ENCODE results near the gene NRG2.

NRG2 gene

DNA sequence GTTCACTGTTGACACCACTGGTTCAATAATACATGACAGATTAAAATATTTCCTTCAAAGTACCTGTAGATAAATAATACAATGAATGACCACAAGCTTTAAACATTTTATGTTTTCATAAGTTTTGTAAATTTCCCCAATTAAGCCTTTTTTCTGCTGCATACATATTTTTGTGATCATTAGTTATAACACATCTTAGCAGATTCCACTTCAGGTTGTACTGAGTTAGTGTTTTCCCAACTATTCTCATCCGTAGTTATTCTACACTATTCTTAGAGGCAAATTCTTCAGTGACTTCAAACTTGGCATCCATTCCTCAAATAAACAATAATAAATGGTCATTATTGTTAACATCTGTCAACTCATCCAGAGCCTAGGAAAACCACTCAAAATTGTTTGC lies 100.9 kb downstream of the NRG2 start:
- no peak for DNase-seq (ENCODE audit: low read depth)

DNA sequence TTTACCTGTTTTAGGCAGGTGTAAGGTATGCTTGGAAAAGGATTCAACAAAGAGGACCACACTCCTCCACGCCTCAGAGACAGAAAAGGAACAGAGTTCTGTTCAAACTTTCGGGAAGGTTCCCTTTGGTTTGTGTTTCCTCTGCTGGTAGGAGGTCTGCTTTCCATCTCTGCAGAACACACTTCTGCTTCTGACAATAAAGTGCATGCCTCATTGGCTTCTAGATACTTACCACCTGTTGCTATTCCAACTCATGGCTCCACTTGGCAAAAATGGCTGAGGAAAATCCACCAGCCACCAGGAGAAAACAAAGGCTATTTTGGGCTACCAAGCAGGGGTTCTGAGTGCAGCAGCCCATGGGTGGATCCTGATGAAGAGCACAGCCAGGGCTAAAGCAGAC lies 112.7 kb downstream of the NRG2 start:
- no peak for DNase-seq (ENCODE audit: low read depth)

DNA sequence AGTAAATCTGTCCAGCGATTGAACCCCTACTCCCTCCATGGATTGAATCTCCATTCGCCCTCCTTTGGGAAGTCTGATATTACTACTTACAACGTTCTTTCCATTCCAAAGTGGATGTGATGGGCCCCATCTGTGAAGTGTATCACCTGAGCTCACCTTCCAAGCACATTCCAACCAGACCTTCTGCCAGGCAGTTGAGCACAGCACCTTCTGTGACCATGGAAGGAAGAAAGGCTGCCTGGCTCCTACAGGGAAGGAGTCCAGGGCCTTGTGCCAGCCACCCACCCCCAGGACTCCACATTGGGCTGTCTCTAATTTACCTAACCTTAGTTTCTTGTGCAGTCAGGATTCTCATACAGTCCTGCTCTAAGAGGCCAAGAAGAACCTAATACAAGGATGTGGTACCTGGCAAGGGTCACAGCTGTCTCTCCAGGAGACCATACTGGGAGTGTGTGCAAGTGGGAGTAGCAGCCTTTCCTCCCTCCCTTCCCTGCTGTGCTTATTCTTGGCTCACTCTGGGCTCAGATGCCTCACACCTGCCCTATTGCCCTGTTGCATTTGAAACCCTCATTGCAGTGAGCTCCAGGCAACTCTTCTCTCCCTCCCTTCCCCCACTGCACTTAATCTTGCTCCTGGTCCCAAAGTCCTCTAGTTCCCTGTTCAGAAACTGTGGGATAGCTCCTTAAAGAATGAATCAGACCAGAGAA lies 116.1 kb downstream of the NRG2 start:
- DNase-seq (ENCODE audit: low read depth) = no peak

DNA sequence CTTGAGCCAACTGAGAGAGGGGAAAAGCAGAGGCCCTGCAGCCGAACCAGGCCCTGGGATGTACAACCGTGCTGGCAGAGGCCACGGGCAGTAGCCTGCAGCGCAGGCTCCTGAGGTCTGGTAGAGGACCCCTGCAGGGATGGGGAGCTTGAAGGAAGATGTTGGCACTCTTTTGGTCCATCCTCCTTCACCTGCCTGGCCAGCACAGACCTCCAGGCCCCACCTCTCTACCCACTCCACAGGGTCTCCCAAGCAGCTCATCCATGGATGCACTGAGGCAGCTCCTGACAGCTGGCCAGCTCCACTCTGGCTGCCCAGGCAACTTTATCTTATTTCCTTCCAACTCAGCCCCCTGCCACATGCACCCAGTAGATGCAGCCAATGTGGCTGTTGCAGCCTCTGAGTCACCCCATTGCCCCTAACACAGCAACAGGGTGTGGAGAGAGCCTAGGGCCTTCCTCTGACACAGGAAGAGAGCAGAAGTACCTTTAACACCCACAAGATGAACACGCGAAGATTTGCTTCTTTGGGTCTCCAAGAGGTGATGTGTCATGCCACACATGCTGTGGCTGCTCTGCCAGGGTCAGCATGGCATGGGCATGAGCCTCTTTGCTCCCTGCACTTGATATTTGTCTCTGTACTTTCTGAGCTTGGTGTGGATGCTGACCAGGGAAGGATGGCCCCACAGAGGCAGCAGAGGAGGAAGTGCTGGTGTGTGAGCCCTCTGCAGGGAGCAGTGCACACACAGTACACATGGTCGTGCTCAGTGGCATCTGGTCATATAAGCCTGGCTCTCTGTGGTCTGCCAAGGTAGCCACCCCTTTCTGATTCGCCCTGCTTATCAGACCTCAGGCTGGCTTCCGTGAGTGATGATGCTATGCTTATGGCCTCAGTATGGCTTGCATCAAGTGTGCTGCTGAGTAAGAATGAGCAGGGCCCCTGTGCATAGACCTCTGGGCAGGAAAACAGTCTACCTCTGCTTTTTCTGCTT lies 117.2 kb downstream of the NRG2 start:
- DNase-seq (ENCODE audit: low read depth) = no peak

DNA sequence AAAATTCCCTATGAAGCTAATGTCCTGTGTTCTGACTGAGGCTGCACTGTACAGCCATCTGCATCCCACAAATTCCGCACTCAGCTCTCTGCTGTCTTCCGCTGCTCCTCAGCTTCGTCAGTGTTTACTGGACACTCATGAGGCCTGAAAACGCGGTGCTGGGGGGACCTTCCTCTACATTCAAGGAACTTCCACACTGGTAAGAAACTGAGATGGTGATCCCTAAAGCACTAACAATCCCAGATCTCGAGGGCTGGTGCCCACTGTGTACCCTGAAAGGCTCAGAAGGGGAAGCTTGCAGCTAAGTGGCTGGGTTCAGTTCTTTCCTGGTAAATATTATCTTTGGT lies 117.9 kb downstream of the NRG2 start:
- no peak for DNase-seq (ENCODE audit: low read depth)

DNA sequence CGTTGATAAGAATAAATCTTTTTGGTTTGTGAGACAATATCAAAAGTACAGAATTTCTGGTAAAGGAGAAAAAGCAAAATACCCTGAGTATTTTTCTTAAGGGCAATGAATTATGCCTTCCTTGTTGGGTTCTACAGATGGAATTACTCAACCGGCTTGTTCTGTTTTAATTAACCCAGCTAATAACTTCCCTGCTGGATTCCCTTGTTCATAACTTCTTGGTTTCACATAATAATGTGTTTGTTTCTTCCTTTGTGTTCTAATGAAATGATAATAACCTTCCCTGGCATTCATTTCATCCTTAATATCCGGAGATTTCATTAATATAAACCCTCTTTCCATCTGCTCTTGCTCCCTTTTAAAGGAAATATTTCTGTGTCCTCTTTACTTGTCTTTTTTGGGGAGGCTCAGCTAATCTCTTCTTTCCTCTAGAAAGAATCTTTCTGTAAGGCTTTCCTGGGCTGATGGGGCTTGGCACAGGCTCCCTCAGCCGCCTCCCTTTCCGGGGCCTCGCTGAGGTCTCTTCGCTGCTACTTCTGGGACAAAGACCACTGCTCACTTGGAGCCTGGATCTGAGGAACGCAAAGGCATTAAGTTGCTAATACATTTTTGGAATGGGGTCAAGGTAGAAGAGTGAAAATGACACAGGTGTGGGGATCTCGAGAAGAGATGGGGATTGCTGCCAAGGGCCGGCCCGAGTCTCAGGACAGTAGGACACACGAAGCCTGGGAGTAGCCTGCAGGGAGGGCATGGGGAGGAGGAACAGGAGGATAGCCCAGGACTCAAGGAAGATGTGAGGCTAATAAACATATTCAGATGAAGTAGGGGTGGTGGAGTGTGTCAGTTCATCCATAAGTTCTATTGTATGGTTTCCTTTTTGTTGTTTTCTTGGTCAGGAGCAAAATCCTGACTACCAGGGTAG lies 118.5 kb downstream of the NRG2 start:
- no peak for DNase-seq (ENCODE audit: low read depth)

DNA sequence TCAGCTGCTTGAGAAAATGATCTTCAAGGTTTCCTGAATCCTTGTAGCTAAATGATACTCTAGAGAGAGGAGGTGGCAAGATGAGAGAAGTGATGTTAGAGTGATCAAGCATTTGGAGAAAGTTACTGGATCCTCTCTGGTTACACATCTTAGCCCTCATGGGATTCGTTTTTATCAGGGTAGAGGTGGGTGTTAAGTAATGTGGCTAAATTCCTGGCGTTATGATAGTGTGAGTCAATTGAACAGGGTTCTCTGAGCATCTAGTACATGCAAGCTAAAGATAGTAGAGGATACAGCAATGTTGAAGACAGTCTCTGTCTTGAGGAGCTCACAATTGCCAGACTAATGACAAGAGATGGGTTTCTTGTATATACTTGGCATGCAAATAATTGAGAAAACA lies 123.8 kb downstream of the NRG2 start:
- no peak for DNase-seq (ENCODE audit: low read depth)

DNA sequence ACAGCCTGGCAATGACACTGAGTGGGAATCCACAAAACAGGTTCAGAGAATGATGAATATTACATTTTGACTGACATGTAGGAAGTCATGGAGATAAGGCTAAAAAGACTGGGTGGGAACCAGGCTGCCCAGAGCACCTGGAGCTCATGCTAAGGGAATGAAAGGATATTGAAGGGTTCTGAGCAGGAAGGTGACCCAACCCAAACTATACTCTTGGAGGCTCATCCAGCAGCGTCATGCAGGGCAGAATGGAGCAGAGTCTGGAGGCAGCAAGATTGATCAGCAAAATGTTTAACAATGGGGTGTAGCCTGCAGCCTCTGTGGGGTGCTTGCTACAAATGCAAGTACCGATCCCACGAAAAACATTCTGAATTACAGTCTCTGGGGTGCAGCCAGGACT lies 127.3 kb downstream of the NRG2 start:
- DNase-seq (ENCODE audit: low read depth) = no peak

DNA sequence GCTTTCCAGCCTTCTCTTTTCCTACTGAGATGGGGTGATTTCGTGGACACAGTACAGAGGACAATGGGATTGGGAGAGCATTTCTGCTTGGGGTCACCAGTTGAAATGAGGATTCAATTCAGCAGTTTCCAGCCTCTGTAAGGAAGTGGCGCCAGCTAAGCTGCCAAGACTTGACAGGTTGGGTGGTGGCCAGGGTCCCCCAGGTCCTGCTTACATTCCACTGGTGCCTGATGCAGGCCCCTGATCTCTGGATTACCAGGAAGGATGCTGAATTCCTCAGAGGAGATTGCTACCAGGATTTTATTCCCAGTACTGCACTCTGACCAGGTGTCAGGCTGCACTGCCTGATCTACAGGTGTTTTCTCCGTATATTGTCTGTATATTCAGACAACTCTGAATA lies 127.8 kb downstream of the NRG2 start:
- DNase-seq (ENCODE audit: low read depth) = no peak

DNA sequence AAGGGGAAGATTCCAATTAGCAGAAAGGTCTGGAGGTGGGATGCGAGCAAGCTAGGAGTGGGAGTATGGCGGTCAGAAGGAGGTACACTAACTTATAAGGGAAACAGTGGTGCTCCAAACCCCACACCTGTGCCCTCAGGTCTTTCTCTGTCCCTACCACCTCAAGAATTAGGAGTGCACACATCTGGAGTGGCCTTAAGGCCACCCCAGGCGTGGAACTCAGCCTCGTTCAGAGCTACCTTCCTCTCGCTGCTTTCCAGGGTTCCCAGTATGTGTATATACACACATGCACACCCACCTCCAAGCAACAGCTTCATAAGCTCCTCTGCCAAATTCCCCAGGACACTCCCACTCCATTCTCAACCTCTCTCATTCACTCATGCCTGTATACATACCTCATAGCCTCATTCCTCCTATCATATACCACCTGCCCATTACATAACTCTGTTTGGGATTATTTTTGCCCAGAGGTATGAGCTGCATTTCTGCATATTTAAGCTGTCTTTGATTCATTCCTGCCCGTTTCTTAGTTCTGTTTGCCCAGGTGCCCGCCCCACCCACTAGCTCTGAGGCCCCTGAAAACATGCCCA lies 128.8 kb downstream of the NRG2 start:
- DNase-seq (ENCODE audit: low read depth) = no peak

DNA sequence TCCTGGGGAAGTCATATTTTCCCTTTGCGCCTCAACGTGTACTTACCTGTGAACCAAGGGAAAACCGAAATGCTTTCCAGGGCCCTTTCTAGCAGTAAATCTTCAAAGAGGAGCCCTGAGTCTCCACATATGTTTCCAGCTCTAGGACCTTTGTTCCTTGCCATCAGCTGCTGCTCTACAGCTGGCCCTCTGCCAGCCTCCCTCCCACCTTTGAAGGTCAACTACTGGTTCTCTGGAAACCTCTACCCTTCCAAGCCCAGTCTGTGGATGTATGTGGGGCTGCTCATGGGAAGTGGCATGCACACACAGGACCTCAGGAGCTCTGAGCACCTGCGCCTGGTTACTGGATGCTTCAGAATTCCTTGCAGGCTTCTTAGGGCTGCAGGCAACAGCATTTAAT lies 130.3 kb downstream of the NRG2 start:
- DNase-seq (ENCODE audit: low read depth) = no peak

DNA sequence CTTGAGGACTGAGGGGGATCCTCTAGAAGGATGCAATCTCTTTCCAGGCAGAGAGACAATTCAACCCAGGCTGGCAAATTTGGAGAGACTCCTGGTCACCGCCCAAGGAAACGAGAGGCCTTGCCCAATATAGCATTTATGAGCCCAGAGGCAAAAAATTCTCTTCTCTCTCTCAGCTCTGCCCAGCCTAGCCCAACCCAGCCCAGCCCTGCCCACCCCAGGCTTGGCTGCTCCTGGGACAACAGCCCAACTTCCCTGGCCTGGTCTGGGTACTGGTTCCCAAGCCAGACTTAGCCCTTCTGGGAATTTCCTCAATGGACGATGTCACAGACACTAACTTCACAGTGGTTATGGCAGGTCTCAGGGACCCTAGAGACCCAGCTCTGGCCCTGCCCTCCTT lies 130.9 kb downstream of the NRG2 start:
- no peak for DNase-seq (ENCODE audit: low read depth)

DNA sequence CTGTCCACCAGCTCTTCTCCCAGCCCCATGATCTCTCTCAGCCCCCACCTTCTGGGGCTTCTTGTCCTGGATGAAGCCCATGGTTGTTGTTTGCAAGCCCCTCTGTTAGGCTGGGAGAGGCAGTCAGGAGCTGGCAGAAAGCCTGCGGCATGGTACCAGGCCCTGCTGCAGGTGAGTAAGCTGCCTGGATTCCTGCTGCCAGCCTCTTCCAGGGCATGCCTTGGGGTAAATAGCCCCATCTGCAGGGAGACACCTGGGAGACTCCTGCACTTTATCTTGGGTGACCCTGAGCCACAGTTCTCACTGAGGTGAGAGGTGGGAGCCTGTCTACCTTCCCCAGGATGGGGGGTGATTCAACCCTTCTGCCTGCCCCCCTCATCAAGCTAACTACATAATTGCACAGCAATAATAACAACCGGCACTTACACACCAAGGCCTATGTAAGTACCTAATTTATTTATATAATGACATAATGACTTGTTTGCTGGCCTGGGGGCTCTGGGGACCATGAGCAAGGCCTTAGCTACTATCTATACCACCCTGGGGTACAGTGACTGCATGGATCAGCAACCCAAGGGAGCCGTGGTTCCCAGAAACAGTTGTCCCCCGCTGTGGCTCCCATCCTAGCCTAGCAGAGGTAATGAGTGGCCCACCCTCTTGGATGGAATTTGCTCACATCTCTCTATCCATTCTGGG lies 131.5 kb downstream of the NRG2 start:
- no peak for DNase-seq (ENCODE audit: low read depth)

DNA sequence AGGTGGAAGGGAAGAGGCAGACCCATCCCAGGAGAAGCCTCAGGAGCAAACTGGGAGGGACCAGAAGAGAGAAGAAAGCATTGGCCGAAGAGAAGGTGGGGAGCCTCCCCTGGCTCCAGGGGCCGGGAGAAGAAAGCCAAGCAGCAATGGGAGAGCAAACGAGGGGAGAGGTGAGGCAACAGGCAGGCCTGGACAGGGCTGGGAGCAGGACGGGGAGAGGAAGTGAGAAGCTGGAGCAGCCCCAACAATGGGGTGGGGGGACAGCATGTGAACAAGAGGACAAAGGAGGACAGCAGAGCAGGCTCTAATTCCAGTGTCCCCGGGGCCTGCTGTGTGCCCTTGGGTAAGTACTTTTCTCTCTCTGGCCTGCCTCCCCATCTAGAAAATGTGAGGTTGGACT lies 132.2 kb downstream of the NRG2 start:
- no peak for DNase-seq (ENCODE audit: low read depth)

DNA sequence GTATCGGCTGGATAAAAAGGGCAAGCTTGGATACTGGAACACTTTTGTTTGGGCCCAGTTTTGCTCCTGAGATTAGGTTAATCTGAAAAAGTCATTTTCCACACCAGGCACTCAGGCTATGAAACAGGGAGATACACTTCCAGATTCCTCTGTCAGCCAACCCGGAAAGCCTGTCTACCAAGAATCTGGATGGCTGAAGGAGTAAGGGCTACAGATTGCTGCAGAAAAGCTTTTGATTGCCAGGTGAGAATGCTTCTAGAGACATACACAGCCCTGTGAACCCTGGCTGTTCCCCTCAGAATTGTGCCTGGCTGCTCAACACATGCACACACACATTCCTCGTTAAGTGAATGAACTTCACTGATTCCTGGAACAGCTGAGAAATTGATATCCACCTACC lies 133.1 kb downstream of the NRG2 start:
- no peak for DNase-seq (ENCODE audit: low read depth)

DNA sequence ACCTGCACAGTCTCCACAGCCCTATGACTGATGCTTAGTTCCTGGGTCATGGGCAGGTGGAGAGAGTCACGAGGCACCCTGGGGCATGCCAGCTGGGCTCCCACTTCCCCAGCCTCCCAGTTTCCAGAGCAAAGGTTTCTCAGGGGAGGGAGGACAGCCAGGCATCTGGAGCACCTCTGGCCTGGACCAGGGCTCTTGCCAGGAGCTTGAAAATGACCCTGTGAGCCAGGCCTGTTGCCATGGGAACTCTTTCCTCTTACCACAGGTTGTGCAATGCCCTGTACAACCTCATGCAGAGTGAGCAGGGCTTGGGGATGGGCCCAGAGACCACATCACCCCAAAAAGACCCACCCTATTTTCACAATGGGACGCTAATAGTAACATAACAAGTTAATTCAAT lies 134.3 kb downstream of the NRG2 start:
- DNase-seq (ENCODE audit: low read depth) = no peak

DNA sequence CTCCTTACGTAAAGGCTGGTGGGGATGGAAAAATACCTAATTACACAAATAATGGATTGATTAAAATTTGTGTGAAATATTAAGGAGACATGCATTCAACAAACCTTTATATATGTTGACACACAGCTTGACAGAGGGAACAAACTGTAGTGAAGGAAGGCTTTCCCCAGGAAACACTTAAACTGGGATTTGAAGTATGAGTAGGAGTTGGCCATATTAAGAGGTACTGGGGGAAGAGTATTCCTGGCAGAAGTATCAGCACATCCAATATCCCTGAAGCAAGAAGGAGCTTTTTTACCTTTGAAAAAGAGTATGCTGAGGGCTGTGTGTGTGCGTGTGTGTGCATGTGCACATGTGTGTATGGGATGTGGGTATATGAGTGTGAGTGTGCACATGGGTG lies 136.4 kb downstream of the NRG2 start:
- no peak for DNase-seq (ENCODE audit: low read depth)

DNA sequence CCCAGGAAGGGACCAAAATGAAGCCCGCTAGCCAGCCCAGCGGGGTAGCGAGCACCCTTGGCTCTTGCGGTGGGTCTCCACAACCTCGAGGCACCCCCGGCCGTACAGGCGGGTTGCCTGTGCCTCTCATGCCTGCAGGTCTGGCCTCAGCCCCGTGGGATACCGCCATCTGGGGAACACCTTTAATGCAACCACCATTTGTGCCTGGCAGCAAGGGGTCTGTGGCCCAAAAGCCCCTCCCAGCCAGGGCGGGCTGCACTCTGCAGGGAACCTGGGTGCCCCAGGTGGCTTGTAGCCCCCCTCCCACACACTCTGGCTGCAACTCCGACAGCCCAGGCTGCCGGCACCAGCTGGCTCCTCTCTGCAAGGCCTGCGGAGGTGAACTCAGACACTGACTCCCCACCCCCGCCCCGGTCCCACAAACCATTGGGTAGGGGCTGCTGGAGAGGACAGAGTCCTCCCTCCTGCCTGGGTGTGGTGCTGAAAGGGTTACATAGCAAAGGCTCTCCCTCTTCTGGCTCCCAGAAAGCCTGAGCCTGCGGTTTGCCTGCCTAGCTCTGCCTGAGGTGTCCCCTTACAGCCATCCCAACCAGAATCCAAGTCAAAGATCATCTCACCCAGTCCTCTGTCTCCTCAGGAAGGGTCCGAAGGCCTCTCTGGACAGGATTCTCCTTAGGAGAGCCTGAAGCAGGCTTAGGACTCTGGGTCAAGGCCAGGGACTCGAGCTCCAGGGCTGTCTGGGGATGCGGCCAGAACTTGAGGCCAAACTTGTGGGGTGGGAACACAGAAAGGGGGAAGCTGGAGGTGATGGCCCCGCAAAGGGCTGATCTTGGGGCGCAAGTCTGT lies 138.1 kb downstream of the NRG2 start:
- no peak for DNase-seq (ENCODE audit: low read depth)

DNA sequence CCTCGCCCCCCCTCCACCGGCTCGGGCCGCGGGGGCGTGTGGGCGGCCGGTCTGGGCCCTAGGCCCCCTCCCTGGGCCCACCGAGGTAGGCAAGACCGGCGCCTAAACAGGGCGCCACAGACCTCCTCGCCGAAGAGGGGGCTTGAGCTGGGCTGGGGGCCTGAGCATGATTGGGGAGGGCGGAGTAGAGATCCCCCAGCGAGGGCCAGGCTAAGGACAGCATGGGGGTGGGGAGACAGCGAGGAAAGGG lies 138.6 kb downstream of the NRG2 start:
- no peak for DNase-seq (ENCODE audit: low read depth)

DNA sequence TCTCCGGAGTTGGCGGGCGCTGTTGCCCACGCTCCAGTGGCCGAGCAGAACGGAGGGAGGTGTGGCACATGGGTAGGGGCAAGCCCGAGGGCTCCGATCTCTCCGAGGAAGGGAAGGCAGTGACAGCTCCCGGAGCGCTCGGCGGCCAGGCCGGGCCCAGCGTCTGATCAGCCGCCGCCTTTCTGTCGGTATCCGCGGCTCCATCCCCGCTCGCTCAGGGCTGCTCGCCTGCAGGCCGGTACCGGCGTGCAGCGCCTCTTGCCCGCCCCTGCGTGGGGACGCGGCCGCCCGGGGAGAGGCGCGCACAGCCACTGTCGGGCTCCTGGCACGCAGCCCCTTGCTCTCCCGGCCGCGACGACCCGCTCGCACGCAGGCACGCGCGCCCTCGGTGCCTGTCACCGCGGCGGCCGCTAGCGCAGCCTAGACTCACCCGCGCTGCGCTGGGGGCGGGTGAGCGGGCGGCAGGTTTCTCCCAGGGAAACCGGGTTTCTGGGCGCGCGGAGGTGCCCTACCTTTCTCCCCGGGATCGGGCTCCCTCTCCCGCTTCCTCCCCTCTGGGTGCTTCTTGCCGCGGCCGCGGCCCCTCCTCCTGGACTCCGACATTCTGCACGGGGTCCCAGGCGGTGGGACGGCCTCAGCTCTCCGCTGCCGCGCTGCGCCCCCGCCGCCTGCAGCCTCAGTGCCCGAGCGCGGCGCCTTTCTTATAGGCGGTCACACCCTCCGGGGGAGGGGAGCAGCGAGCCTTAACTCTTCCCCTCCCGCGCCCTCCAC lies 139.1 kb downstream of the NRG2 start:
- no peak for DNase-seq (ENCODE audit: low read depth)

Measured in stimulated activated CD4-positive, alpha-beta T cell treated with anti-CD3 and anti-CD28 coated beads, Interleukin-2, amount 100 ng/mL, for 4 hours (primary cell).